A549 (cell line): ENCODE results near the gene KRT7. TPM values are rescaled to one million over a fixed set of nuclear protein-coding genes. Genes with fewer than 3 reads are reported as not detected.

ENCODE experiments used
- ATAC-seq, 2 experiments: fragments of 200-7000 bp in 1 of 2; fragments of >200 bp in 1 of 2; cut with Nextera tagmentation in 1 of 2; cut with Tn5 transposase in 1 of 2; 3 replicates each; pipeline versions ENCODE4 v1.8.0 to v1.9.1; 2018 to 2020; ENCODE audit warnings: mild to moderate bottlenecking in 1 of 2, moderate library complexity in 1 of 2
- CTCF ChIA-PET: fragments of 300-600 bp; sonication (Branson Sonifier 250); formaldehyde crosslinking; extraction: SDS; loops from one replicate; lab custom pipeline; 2021; ENCODE audit warnings: antibody characterized with exemption, inconsistent platforms; lab: Yijun Ruan, JAX
- POLR2A ChIA-PET: fragments of 350-600 bp; formaldehyde crosslinking; extraction: SDS; loops from one replicate; lab custom pipeline; 2021; ENCODE audit warnings: antibody characterized with exemption, inconsistent platforms; lab: Yijun Ruan, JAX
- DNase-seq, 2 experiments: peaks; one replicate each; pipeline versions ENCODE4 v3.0.0 to v3.0.0-alpha.2; 2011 to 2016; ENCODE audit warnings: low read depth in 1 of 2, low spot score in 1 of 2
- FAIRE-seq: peaks from 2 replicates; lab custom pipeline; 2011; peaks lifted over from hg19 to GRCh38; lab: Jason Lieb, UNC
- H3K27ac ChIP-seq, 2 experiments: fragments of >200 bp; sonication (Bioruptor Twin); formaldehyde crosslinking; 3 replicates each; pipeline ENCODE4 v1.5.1; 2016 to 2017
- H3K4me1 ChIP-seq: fragments of >200 bp; sonication (Bioruptor Twin); formaldehyde crosslinking; 3 replicates; pipeline ENCODE4 v1.6.1; 2016
- H3K4me2 ChIP-seq: fragments of >200 bp; sonication (Bioruptor Twin); formaldehyde crosslinking; 3 replicates; pipeline ENCODE4 v1.6.1; 2016
- H3K4me3 ChIP-seq: fragments of >200 bp; sonication (Bioruptor Twin); formaldehyde crosslinking; 3 replicates; pipeline ENCODE4 v1.5.1; 2016
- H3K9me3 ChIP-seq: fragments of >200 bp; sonication (Bioruptor Twin); formaldehyde crosslinking; 3 replicates; pipeline ENCODE4 v1.6.1; 2016
- BHLHE40 ChIP-seq: IDR thresholded peaks from 2 replicates; pipeline ENCODE4 v1.6.1; 2012; ENCODE audit warnings: low read depth, low read length, inconsistent platforms
- CBX8 ChIP-seq: fragments of 200-600 bp; sonication (generic); IDR thresholded peaks from 2 replicates; pipeline ENCODE4 v1.6.1; 2016
- CHD2 ChIP-seq: fragments of 150-350 bp; IDR thresholded peaks from 2 replicates; pipeline ENCODE4 v1.6.1; 2014; ENCODE audit warnings: low read length; ENCODE audit not compliant: partially characterized antibody
- ELK1 ChIP-seq: fragments of 150-350 bp; IDR thresholded peaks from 2 replicates; pipeline ENCODE4 v1.6.1; 2014; ENCODE audit warnings: low read depth, mild to moderate bottlenecking, low read length
- EP300 ChIP-seq, 2 experiments: fragments of >200 bp; sonication (Bioruptor Twin); formaldehyde crosslinking; IDR thresholded peaks; 2 replicates in 1 of 2; 3 replicates in 1 of 2; pipeline ENCODE4 v1.6.1; 2016 to 2017
- ESRRA ChIP-seq: fragments of 150-350 bp; IDR thresholded peaks from 2 replicates; pipeline ENCODE4 v1.6.1; 2014; ENCODE audit warnings: mild to moderate bottlenecking, low read length, borderline replicate concordance
- FOSB ChIP-seq: fragments of 250-450 bp; sonication (Bioruptor Pico); IDR thresholded peaks from 2 replicates; pipeline ENCODE4 v1.5.0; 2020; ENCODE audit warnings: mild to moderate bottlenecking, moderate library complexity
- FOXS1 ChIP-seq: fragments of 250-450 bp; sonication (Bioruptor Pico); IDR thresholded peaks from 2 replicates; pipeline ENCODE4 v1.5.0; 2020; ENCODE audit warnings: mild to moderate bottlenecking, moderate library complexity
- GATA3 ChIP-seq: IDR thresholded peaks from 2 replicates; pipeline ENCODE4 v1.6.1; 2012; ENCODE audit warnings: borderline replicate concordance
- HDAC2 ChIP-seq: fragments of 200-600 bp; sonication (generic); IDR thresholded peaks from 2 replicates; pipeline ENCODE4 v1.6.1; 2016
- HOXA7 ChIP-seq: fragments of 250-450 bp; sonication (Bioruptor Pico); IDR thresholded peaks from 2 replicates; pipeline ENCODE4 v1.5.0; 2020; ENCODE audit warnings: mild to moderate bottlenecking, moderate library complexity
- HOXB5 ChIP-seq: fragments of 250-450 bp; sonication (Bioruptor Pico); IDR thresholded peaks from 2 replicates; pipeline ENCODE4 v1.5.0; 2020; ENCODE audit warnings: mild to moderate bottlenecking, moderate library complexity
- JUN ChIP-seq, 2 experiments: fragments of >200 bp; sonication (Bioruptor Twin); formaldehyde crosslinking; IDR thresholded peaks; 2 replicates in 1 of 2; 3 replicates in 1 of 2; pipeline ENCODE4 v1.6.1; 2016 to 2017
- JUNB ChIP-seq: fragments of >200 bp; sonication (Bioruptor Twin); formaldehyde crosslinking; IDR thresholded peaks from 2 replicates; pipeline ENCODE4 v1.6.1; 2016
- MYC ChIP-seq: IDR thresholded peaks from 2 replicates; pipeline ENCODE4 v1.6.1; 2012; ENCODE audit warnings: mild to moderate bottlenecking, inconsistent platforms, low read length, improper control_type of control experiment, borderline replicate concordance
- NFE2L2 ChIP-seq: fragments of 150-350 bp; conservative IDR thresholded peaks from 2 replicates; pipeline ENCODE4 v1.6.1; 2014; ENCODE audit warnings: low read length
- POLR2A ChIP-seq: IDR thresholded peaks from 2 replicates; pipeline ENCODE4 v1.6.1; 2012; ENCODE audit warnings: mild to moderate bottlenecking, low read length
- POLR2AphosphoS2 ChIP-seq: conservative IDR thresholded peaks from 2 replicates; pipeline ENCODE4 v1.6.1; 2012; ENCODE audit warnings: low read length, improper control_type of control experiment, inconsistent platforms
- RCOR1 ChIP-seq: fragments of 150-350 bp; IDR thresholded peaks from 2 replicates; pipeline ENCODE4 v1.6.1; 2014; ENCODE audit warnings: antibody characterized with exemption, low read length, low read depth
- SMC3 ChIP-seq: fragments of >200 bp; sonication (Bioruptor Twin); formaldehyde crosslinking; IDR thresholded peaks from 3 replicates; pipeline ENCODE4 v1.6.1; 2018; ENCODE audit warnings: inconsistent platforms
- TP53 ChIP-seq: fragments of 250-450 bp; sonication (Bioruptor Pico); IDR thresholded peaks from 2 replicates; pipeline ENCODE4 v1.5.0; 2021; ENCODE audit warnings: mild to moderate bottlenecking, moderate library complexity
- ZC3H11A ChIP-seq: fragments of 450-650 bp; IDR thresholded peaks from 2 replicates; pipeline ENCODE4 v1.6.1; 2014; ENCODE audit warnings: antibody characterized with exemption, mild to moderate bottlenecking
- ZNF302 ChIP-seq: fragments of 250-450 bp; sonication (Bioruptor Pico); IDR thresholded peaks from 2 replicates; pipeline ENCODE4 v1.9.0; 2021; ENCODE audit warnings: inconsistent platforms, mild to moderate bottlenecking, moderate library complexity
- WGBS: methylation state at CpG from one replicate; pipeline ENCODE4 v1.1.6; 2017; ENCODE audit errors: missing lambda C conversion rate; 5-methylcytosine and 5-hydroxymethylcytosine counted together
- polyA plus RNA-seq, 4 experiments: library from polyadenylated mRNA; depleted of rRNA in 3 of 4; stranded (reverse); fragments of >200 nt; fragmentation: RNase III in 1 of 4; extraction: RNeasy Plus Mini Kit Qiagen cat#74134 plus additional on column Dnase treatment in 1 of 4; gene quantifications; 2 replicates in 3 of 4; 3 replicates in 1 of 4; pipeline ENCODE4 v1.2.3, GENCODE V29; 2011 to 2017
- TF ChIP-seq, protein P1 (sequence below): IDR thresholded peaks from 2 replicates; pipeline ENCODE4 v1.6.1; 2012
- TF ChIP-seq, protein P2 (sequence below): IDR thresholded peaks from 2 replicates; pipeline ENCODE4 v1.6.1; 2012; ENCODE audit warnings: low read depth, borderline replicate concordance
- TF ChIP-seq, protein P3 (sequence below): fragments of 250-450 bp; sonication (Bioruptor Pico); IDR thresholded peaks from 2 replicates; pipeline ENCODE4 v1.5.0; 2020; ENCODE audit warnings: low read depth, mild to moderate bottlenecking, moderate library complexity

Gene KRT7
- polyA plus RNA-seq, 2 of the 4 experiments (the other 2 are of a cell fraction): 2,623 to 3,055 TPM

DNA sequence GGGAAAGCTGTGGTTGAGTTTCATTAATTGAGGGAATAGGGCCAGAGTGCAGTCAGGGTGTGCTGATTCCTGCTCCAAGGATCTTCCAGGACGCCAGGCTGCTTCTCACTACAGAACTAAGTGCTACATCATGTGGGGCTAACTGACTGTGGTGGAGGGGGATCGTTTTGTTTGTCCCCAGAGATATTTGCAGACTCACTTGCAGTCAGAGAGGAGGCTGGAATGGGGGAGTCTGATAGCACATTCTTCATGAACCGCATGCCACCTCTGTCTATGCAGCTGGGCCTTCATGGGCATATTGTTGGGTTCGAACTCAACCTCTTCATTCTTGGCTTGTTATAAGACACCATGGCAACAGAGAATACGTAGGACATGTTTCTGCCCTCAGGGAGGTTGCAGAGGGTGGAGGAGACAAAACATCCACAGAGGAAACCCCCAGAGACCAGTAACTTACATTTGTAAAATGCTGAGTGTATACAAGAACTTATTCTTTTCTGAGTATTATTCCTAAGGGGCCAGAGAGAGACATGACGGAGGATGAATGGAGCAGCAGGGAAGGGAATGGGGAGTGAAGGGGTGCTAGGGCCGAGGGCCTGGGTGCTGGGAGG lies 13.0 kb downstream of the KRT7 start:
- peak in 1 of 2 experiments; percentile 65 for DNase-seq

DNA sequence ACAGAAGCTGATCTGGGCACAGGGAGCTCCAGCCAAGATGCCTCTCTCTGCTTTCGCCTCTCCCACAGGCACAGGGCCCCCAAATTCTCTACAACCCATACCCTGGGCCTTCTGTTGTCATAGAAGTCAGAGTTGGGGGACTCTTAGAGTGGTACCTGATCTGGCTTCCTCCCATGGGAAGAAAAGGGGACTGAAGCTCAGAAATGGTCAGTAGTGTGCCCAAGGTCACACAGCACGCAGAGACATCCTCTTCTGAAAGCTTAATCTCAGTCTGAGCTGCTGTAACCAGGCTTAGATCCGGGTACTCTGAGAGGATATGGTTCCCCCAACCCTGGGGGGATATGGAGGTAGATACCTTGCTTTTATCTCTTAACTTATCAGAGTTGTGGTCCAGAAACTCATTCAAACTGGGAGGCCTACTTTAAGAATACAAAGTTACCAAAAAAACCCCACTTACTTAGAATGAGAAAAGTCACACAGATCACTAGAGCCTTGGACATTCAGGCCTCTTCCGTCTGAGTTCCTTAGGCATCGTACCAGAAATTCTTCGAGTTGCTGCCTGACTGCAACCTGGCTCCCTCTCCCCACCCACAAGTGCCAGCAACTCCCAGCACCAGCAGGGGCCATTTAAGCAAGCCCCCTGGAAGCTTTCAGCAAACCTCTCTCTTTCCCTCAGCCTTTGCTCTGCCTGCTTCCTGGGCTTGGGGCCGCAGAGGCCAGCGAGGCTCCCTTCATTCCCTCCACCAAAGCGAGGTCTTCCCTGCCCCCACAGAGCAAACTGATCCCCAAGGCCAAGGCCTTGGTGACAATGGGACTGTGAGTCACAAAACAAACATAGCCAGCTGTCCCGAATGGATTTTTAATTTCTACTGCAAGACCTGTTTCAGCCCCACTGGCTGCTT lies 13.9 kb downstream of the KRT7 start:
- Histone ChIP-seq H3K27ac (peak overlapping the region; percentile 92 to 97), H3K9me3 (no peaks in the 10 kb centered on the region), H3K4me3 (peak overlapping the region; percentile 13; the same call in 1 of the 3 replicates), H3K4me1 (peaks cover 99% of the 10 kb centered on the region), H3K4me2 (peak overlapping the region; percentile 99)
- ChIA-PET CTCF (interaction anchor here (0.6 to 14.8 kb wide), 12 partner anchors 7 to 633 kb away, joined by 3 to 321 read pairs (median 14); partner anchors contain the start of genes KRT7, KRT80 and KRT86), POLR2A (interaction anchor here (1.0 to 18.5 kb wide), 8 partner anchors 9 to 633 kb away, joined by 3 to 383 read pairs (median 6); partner anchors contain the start of genes KRT7 and KRT86)
- peak; percentile 59 for FAIRE-seq
- WGBS: 16% methylated on average over 10 of the region's 10 CpGs
- no peak for ATAC-seq
- peak; percentile 58 to 80 for DNase-seq
- TF ChIP-seq EP300 (IDR thresholded peaks at IDR 0.05): peak; percentile 56 to 67; a peak in 3 of 5 replicates
- TF ChIP-seq POLR2A: no peak
- peak; percentile 83 for TF ChIP-seq GATA3
- TF ChIP-seq CHD2: no peak
- no peak for TF ChIP-seq RCOR1
- TF ChIP-seq, protein P1, sequence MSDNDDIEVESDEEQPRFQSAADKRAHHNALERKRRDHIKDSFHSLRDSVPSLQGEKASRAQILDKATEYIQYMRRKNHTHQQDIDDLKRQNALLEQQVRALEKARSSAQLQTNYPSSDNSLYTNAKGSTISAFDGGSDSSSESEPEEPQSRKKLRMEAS: peak; percentile 41
- TF ChIP-seq ZC3H11A: no peak
- TF ChIP-seq BHLHE40: no peak
- peak; percentile 30; the same call in 1 of the 2 replicates for TF ChIP-seq POLR2AphosphoS2
- peak; percentile 15; the same call in 1 of the 3 replicates for TF ChIP-seq SMC3
- TF ChIP-seq, protein P2, sequence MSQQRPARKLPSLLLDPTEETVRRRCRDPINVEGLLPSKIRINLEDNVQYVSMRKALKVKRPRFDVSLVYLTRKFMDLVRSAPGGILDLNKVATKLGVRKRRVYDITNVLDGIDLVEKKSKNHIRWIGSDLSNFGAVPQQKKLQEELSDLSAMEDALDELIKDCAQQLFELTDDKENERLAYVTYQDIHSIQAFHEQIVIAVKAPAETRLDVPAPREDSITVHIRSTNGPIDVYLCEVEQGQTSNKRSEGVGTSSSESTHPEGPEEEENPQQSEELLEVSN: 0 out of 2 replicates have a peak, but pooled peaks have one; percentile 38
- no peak for TF ChIP-seq HDAC2
- peak; percentile 58; the same call in 1 of the 2 replicates for TF ChIP-seq ZNF302 (CRISPR knock-in tag)
- peak; percentile 12; the same call in 1 of the 2 replicates for TF ChIP-seq FOSB
- peak; percentile 82 for TF ChIP-seq HOXA7 (CRISPR knock-in tag)
- TF ChIP-seq FOXS1 (CRISPR knock-in tag): peak; percentile 92
- TF ChIP-seq, protein P3, sequence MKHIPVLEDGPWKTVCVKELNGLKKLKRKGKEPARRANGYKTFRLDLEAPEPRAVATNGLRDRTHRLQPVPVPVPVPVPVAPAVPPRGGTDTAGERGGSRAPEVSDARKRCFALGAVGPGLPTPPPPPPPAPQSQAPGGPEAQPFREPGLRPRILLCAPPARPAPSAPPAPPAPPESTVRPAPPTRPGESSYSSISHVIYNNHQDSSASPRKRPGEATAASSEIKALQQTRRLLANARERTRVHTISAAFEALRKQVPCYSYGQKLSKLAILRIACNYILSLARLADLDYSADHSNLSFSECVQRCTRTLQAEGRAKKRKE: 0 out of 2 replicates have a peak, but pooled peaks have one; percentile 6
- peak; percentile 63 for TF ChIP-seq JUNB
- TF ChIP-seq HOXB5 (CRISPR knock-in tag): peak; percentile 31; the same call in 1 of the 2 replicates
- 0 out of 2 replicates have a peak, but pooled peaks have one; percentile 2 for TF ChIP-seq NFE2L2
- TF ChIP-seq JUN (IDR thresholded peaks at IDR 0.05): peak; percentile 62 to 85; a peak in 2 of 5 replicates
- no peak for TF ChIP-seq CBX8
- TF ChIP-seq ESRRA: no peak

More for the DNA sequence above, 13.0 kb downstream of the KRT7 start:
- TF ChIP-seq CHD2: peak; percentile 6
- peak; percentile 63; the same call in 1 of the 2 replicates for TF ChIP-seq POLR2AphosphoS2
- peak; percentile 45 for TF ChIP-seq GATA3
- TF ChIP-seq MYC: no peak
- TF ChIP-seq ELK1: no peak
- TF ChIP-seq TP53 (CRISPR knock-in tag): 0 out of 2 replicates have a peak, but pooled peaks have one; percentile 8
- TF ChIP-seq, protein P2: no peak
- TF ChIP-seq, protein P3: 0 out of 2 replicates have a peak, but pooled peaks have one; percentile 16
- TF ChIP-seq JUN (IDR thresholded peaks at IDR 0.05): peak in 1 of 2 experiments; percentile 73; a peak in 1 of 5 replicates
- H3K27ac ChIP-seq: peak overlapping the region; percentile 92 to 97
- peak overlapping the region; percentile 99 for H3K4me2 ChIP-seq
- no peaks in the 10 kb centered on the region for H3K9me3 ChIP-seq
- POLR2A ChIA-PET: interaction anchor here (1.0 to 18.5 kb wide), 9 partner anchors 12 to 633 kb away, joined by 3 to 383 read pairs (median 5); partner anchors contain the start of genes KRT7, KRT80 and KRT86
- FAIRE-seq: no peak
- no peak for ATAC-seq
- peaks cover 99% of the 10 kb centered on the region for H3K4me1 ChIP-seq
- WGBS: 41% methylated on average over 7 of the region's 7 CpGs
- H3K4me3 ChIP-seq: peak overlapping the region; percentile 13; the same call in 1 of the 3 replicates
- CTCF ChIA-PET: interaction anchor here (0.6 to 14.8 kb wide), 15 partner anchors 8 to 105 kb away, joined by 3 to 321 read pairs (median 15); partner anchors contain the start of genes KRT7, KRT80 and KRT86
